A673 (cell line): ENCODE data around the gene MYO1E. TPM values are rescaled to one million over a fixed set of nuclear protein-coding genes. Genes with fewer than 3 reads are reported as not detected.

Experiments
- BruUV-seq: library from RNA; stranded (reverse); fragments of 400-500 nt; replicated peaks from 2 replicates; lab custom pipeline; 2021; lab: Mats Ljungman, UMichigan
- CTCF ChIA-PET: fragments of 300-600 bp; sonication (Branson Sonifier 250); formaldehyde crosslinking; loops from one replicate; lab custom pipeline; 2022; ENCODE audit warnings: antibody characterized with exemption; lab: Charles Lee
- POLR2A ChIA-PET: fragments of 300-600 bp; sonication (Branson Sonifier 250); formaldehyde crosslinking; loops from one replicate; lab custom pipeline; 2022; ENCODE audit warnings: antibody characterized with exemption; ENCODE audit not compliant: low non-redundant PET; lab: Charles Lee
- DNase-seq: peaks from one replicate; pipeline ENCODE4 v3.0.0-alpha.2; 2015; ENCODE audit warnings: low spot score
- H3K27ac ChIP-seq: fragments of 200-600 bp; sonication (generic); 2 replicates; pipeline ENCODE4 v1.5.1; 2016; ENCODE audit warnings: mixed run types, low read depth, mild to moderate bottlenecking, mixed read lengths, antibody characterized with exemption, low read length; ENCODE audit not compliant: poor library complexity, severe bottlenecking
- H3K27me3 ChIP-seq: fragments of 200-600 bp; sonication (generic); replicated peaks from 2 replicates; pipeline ENCODE4 v1.6.1; 2017; ENCODE audit warnings: mixed run types, low read depth, mild to moderate bottlenecking, mixed read lengths, antibody characterized with exemption, low read length; ENCODE audit not compliant: insufficient read depth, poor library complexity
- H3K36me3 ChIP-seq: fragments of 200-600 bp; sonication (generic); 2 replicates; pipeline ENCODE4 v1.6.1; 2016; ENCODE audit warnings: mixed run types, mild to moderate bottlenecking, mixed read lengths, antibody characterized with exemption, low read length; ENCODE audit not compliant: insufficient read depth, poor library complexity, severe bottlenecking
- H3K4me1 ChIP-seq: fragments of 200-600 bp; sonication (generic); 2 replicates; pipeline ENCODE4 v1.6.1; 2017; ENCODE audit warnings: mixed run types, mild to moderate bottlenecking, mixed read lengths, antibody characterized with exemption, low read length; ENCODE audit not compliant: insufficient read depth, poor library complexity, severe bottlenecking
- H3K4me3 ChIP-seq: fragments of 200-600 bp; sonication (generic); 2 replicates; pipeline ENCODE4 v1.5.1; 2016; ENCODE audit warnings: low read depth, mixed run types, mild to moderate bottlenecking, mixed read lengths, low read length; ENCODE audit not compliant: poor library complexity, severe bottlenecking
- H3K9me3 ChIP-seq: fragments of 200-600 bp; sonication (generic); 2 replicates; pipeline ENCODE4 v1.6.1; 2016; ENCODE audit warnings: mixed run types, low read depth, mild to moderate bottlenecking, mixed read lengths, antibody characterized with exemption, low read length; ENCODE audit not compliant: poor library complexity, severe bottlenecking
- EZH2 ChIP-seq: fragments of 200-600 bp; sonication (generic); IDR thresholded peaks from 2 replicates; pipeline ENCODE4 v1.6.1; 2017; ENCODE audit warnings: borderline replicate concordance, low read depth, mild to moderate bottlenecking, mixed read lengths, antibody characterized with exemption, low read length; ENCODE audit not compliant: poor library complexity, severe bottlenecking
- intact Hi-C: fragments of 100-400 bp; cut with micrococcal nuclease; formaldehyde crosslinking; loops from one replicate; pipeline ENCODE4 v1.10.0; 2022; ENCODE audit not compliant: unreplicated experiment
- total RNA-seq: library from RNA; stranded (reverse); gene quantifications from 2 replicates; pipeline ENCODE4 v1.2.3, GENCODE V29; 2021
- TF ChIP-seq, protein P1 (sequence below): fragments of 300-800, 200-600 bp; sonication (generic); conservative IDR thresholded peaks from 2 replicates; pipeline ENCODE4 v1.5.1; 2017; ENCODE audit warnings: low read depth, mild to moderate bottlenecking, antibody characterized with exemption, low read length, moderate library complexity, mixed read lengths

Gene MYO1E
- total RNA-seq, 1 experiment from 2014 or later: 7.9 TPM

DNA sequence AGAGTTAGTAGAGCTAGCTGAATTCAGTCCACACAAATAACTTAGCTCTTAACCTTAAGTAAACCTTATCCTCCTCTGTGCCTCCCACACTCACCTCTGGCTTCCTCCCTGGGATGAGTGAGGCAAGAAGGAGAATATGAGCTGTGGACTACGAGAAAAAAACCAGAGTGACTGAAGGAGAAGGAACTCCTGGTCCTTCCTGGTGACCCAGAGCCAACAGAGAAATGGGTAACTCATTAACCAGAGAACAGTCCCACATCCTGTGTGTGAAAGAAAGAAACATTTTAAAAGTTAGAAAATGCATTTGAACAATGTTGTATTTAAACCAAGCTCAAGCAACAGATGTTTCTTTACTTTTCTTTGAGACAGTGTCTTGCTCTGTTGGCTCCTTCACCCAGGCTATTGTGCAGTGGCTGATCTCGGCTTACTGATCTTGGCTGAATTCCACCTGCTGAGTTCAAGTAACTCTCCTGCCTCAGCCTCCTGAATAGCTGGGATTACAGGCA is 37.8 kb upstream of the MYO1E start:
- CTCF ChIA-PET: no interaction called here
- POLR2A ChIA-PET: no interaction called here
- BruUV-seq: no TSS peak
- H3K27ac ChIP-seq: no peak overlapping the region
- no peak overlapping the region for H3K4me3 ChIP-seq
- no peak for TF ChIP-seq EZH2
- TF ChIP-seq, protein P1, sequence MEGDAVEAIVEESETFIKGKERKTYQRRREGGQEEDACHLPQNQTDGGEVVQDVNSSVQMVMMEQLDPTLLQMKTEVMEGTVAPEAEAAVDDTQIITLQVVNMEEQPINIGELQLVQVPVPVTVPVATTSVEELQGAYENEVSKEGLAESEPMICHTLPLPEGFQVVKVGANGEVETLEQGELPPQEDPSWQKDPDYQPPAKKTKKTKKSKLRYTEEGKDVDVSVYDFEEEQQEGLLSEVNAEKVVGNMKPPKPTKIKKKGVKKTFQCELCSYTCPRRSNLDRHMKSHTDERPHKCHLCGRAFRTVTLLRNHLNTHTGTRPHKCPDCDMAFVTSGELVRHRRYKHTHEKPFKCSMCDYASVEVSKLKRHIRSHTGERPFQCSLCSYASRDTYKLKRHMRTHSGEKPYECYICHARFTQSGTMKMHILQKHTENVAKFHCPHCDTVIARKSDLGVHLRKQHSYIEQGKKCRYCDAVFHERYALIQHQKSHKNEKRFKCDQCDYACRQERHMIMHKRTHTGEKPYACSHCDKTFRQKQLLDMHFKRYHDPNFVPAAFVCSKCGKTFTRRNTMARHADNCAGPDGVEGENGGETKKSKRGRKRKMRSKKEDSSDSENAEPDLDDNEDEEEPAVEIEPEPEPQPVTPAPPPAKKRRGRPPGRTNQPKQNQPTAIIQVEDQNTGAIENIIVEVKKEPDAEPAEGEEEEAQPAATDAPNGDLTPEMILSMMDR: no peak
- H3K9me3 ChIP-seq: no peaks in the 10 kb centered on the region
- no peaks in the 10 kb centered on the region for H3K27me3 ChIP-seq
- no peak for DNase-seq
- intact Hi-C loops: no loop called here
- no peaks in the 10 kb centered on the region for H3K4me1 ChIP-seq
- H3K36me3 ChIP-seq: no peaks in the 10 kb centered on the region

- H3K27ac ChIP-seq: no peak overlapping the region
- intact Hi-C loops: no loop called here
These were observed 35.3 kb upstream of the MYO1E start for GRCh38 chr15:59407946-59408345.

GRCh38 chr15:59406446-59406845 is 33.8 kb upstream of the MYO1E start:
- POLR2A ChIA-PET: no interaction called here
- H3K4me3 ChIP-seq: no peak overlapping the region
- intact Hi-C loops: no loop called here

More at GRCh38 chr15:59407946-59408345, 35.3 kb upstream of the MYO1E start:
- H3K36me3 ChIP-seq: no peaks in the 10 kb centered on the region
- POLR2A ChIA-PET: no interaction called here
- no TSS peak for BruUV-seq
- H3K9me3 ChIP-seq: no peaks in the 10 kb centered on the region
- CTCF ChIA-PET: no interaction called here
- TF ChIP-seq EZH2: no peak
- TF ChIP-seq, protein P1: no peak
- H3K27me3 ChIP-seq: no peaks in the 10 kb centered on the region
- no peaks in the 10 kb centered on the region for H3K4me1 ChIP-seq
- H3K4me3 ChIP-seq: no peak overlapping the region
- DNase-seq: no peak

More at GRCh38 chr15:59406446-59406845, 33.8 kb upstream of the MYO1E start:
- BruUV-seq: no TSS peak
- H3K9me3 ChIP-seq: no peaks in the 10 kb centered on the region
- no peaks in the 10 kb centered on the region for H3K4me1 ChIP-seq
- no peak overlapping the region for H3K27ac ChIP-seq
- TF ChIP-seq, protein P1: no peak
- CTCF ChIA-PET: no interaction called here
- no peaks in the 10 kb centered on the region for H3K27me3 ChIP-seq
- no peak for DNase-seq
- no peaks in the 10 kb centered on the region for H3K36me3 ChIP-seq
